Fibroblast of villous mesenchyme (primary cell): Measurements from ENCODE around the gene CDH4. TPM values are rescaled to one million over a fixed set of nuclear protein-coding genes. Genes with fewer than 3 reads are reported as not detected.

Experiments
- DNase-seq: peaks from one replicate; pipeline ENCODE4 v3.0.0-alpha.2; 2010; ENCODE audit warnings: low read depth
- H3K4me3 ChIP-seq: 2 replicates; pipeline ENCODE4 v1.5.1; 2011; ENCODE audit warnings: low read depth, mild to moderate bottlenecking, low read length
- CTCF ChIP-seq: IDR thresholded peaks from 2 replicates; pipeline ENCODE4 v1.5.1; 2012; ENCODE audit warnings: low read depth, mild to moderate bottlenecking, low read length; ENCODE audit not compliant: insufficient read depth
- total RNA-seq: library from RNA; depleted of rRNA; stranded (reverse); fragments of >200 nt; gene quantifications from 2 replicates; pipeline ENCODE4 v1.2.3, GENCODE V29; 2012

The CDH4 gene
- total RNA-seq, 1 donor = 1.7 TPM

- TF ChIP-seq CTCF = no peak
- no peak for DNase-seq
- H3K4me3 ChIP-seq = no peak overlapping the region
These were observed 563.6 kb downstream of the CDH4 start for GRCh38 chr20:61815678-61816077.

- DNase-seq = no peak
- H3K4me3 ChIP-seq = no peak overlapping the region
- no peak for TF ChIP-seq CTCF
These were observed 564.8 kb downstream of the CDH4 start for GRCh38 chr20:61816606-61817460.

GRCh38 chr20:61817575-61817974 is 565.5 kb downstream of the CDH4 start:
- H3K4me3 ChIP-seq = no peak overlapping the region
- DNase-seq = no peak
- TF ChIP-seq CTCF = no peak

GRCh38 chr20:61818746-61819573 is 566.9 kb downstream of the CDH4 start:
- TF ChIP-seq CTCF = no peak

GRCh38 chr20:61819574-61819846 is 567.4 kb downstream of the CDH4 start:
- no peak overlapping the region for H3K4me3 ChIP-seq
- no peak for DNase-seq
- no peak for TF ChIP-seq CTCF

More at GRCh38 chr20:61818746-61819573, 566.9 kb downstream of the CDH4 start:
- H3K4me3 ChIP-seq = no peak overlapping the region
- no peak for DNase-seq

- no peak overlapping the region for H3K4me3 ChIP-seq
- DNase-seq = no peak
- TF ChIP-seq CTCF = no peak
These were observed 568.1 kb downstream of the CDH4 start for GRCh38 chr20:61819921-61820825.
